HG03139 (cell line): ENCODE data around the gene IFNGR1.
"Not testable (repeated sequence)": the region's sequence is repeated elsewhere in the genome, so short reads cannot be mapped to it uniquely, and the experiment has no call there.

ENCODE experiments used
- ATAC-seq: cut with Tn5 transposase; IDR thresholded peaks from one replicate; pipeline ENCODE4 v1.9.1; 2021; ENCODE audit not compliant: unreplicated experiment

Gene IFNGR1

GRCh38 chr6:137213813-137214212 lies 5.4 kb downstream of the IFNGR1 start:
- ATAC-seq, result no peak

DNA sequence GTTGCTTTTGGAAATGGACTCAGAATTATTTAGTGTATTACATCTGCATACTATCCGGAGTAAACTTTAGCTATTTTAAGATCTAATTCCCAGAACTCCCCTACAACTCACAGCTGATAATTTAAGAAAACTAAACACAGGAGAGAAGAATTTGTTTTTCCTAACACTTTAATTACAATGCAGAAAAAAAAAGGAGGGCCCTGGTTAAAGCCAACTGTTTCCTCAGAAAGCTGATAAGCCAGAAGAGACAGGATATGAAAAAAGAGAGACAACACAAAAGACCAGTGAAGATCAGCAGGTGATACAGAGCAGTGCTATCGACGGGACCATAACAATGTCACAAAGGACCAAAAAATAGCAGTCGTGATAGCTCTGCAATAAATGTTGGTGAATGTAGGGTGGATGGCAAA lies 5.8 kb downstream of the IFNGR1 start:
- no peak for ATAC-seq

DNA sequence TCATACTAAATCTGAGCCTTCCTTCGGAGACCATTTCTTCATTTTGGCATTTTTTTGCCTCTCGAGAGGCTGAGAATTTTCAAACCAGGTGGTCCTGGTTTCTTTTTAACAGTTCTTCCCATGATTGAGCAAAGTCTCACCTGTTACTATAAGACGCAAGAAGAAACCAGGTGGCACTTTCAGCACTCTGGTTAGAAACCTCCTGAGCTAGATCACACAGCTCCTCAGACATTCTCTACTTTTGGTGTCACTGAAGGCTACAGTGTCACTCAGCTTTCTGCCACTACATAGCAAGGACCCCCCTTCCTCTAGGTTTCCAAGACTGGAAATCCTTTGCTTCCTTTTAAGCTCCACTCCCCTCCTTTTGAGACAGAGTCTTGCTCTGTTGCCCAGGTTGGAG lies 7.3 kb downstream of the IFNGR1 start:
- ATAC-seq, result no peak

GRCh38 chr6:137210903-137211302 lies 8.3 kb downstream of the IFNGR1 start:
- no peak for ATAC-seq

- no peak for ATAC-seq
Observed at GRCh38 chr6:137208279-137208678, 10.9 kb downstream of the IFNGR1 start.

DNA sequence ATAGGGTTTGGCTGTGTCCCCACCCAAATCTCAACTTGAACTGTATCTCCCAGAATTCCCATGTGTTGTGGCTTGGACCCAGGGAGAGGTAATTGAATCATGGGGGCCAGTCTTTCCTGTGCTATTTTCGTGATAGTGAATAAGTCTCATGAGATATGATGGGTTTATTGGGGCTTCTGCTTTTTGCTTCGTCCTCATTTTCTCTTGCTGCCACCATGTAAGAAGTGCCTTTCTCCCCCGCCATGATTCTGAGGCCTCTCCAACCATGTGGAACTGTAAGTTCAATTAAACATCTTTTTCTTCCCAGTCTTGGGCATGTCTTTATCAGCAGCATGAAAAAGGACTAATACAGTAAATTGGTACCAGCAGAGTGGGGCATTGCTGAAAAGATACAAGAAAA lies 11.7 kb downstream of the IFNGR1 start:
- ATAC-seq, result not testable (repeated sequence)

DNA sequence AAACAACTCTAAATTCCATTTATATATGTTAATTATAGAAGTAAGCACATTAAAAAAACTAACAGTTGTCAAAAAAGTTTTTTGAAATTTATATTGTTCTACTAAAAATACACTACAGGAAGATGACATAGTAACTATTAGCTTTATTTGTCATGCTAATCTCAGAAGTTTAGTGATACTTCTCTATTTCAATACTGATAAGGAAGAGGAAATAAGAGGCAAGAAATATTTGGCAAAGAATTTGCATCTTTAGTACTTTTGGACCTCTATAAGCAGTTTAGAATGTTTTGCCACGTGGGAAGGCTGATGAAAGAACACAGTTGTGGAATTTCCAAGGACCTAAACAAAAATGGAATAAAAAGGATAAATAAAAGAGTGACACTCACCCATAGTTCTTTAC lies 12.6 kb downstream of the IFNGR1 start:
- no peak for ATAC-seq

DNA sequence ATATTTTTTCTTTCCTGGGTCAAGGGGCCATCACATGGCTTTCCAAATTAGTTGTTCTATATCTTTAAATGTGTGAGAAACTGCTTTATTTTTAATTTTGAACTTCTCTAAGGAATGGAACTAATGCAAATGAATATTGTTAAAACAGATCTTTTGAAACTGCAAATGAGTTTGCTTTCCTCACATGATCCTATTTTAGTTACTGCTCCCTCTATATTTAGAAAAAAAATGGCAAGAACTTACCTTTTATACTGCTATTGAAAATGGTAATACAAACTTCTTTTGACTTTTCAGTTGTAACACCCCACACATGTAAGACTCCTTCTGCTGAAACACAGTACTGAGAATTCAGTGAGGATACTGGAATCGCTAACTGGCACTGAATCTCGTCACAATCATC lies 15.9 kb downstream of the IFNGR1 start:
- no peak for ATAC-seq

DNA sequence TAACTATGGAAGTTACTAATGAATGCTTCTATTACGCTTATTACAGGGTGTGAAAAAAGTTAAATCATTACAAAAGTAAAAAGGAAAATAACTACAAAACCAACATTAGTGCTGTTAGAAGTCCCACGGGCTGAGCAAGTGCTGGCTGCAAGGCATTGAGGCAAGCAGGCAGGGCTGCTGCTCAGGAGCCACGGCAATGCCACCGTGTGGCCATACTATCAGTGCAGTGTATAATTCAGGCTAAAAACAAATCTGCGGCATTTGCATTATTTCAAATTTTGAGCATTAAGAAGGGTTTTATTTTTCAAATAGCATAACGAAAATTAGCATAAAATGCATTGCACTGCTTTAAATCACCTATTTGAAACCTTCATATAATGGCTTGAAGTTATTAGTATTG lies 17.1 kb downstream of the IFNGR1 start:
- ATAC-seq, result no peak

DNA sequence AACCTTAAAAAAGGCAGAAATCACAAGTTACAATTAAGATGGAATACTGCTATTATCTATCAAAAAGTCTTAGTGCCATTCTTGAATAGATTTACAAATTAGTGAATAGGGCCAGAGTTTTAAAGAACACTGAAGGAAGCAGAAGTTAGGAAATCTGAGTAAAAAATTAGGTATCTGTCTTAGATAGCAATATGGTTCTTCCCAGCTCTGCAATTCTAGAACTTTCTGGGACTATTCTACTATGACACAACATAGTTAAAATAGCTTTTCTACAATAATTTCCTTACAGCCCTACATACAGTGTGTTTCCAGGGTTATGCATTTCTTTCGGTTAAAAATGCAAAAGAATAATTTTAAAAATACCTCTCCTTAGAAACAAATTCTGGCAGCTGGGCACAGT lies 18.2 kb downstream of the IFNGR1 start:
- ATAC-seq, result no peak

DNA sequence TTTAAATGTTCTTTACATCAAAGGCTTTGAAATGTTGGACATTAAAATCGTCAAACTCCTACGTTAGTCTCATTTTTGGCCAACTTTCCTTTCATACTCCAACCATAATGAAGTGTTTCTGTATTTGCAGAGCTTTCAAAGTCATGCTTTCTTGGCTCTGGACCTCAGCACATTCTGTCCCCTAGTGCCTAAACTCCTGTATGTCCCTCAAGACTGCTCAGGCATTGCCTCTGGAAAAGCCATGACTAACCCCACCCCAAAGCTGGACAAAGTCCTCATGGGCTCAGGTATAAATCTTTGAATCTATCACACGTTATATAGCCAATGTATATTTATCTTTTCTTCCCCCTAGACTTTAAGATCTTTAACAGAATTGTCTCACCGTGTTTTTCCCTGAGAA lies 18.9 kb downstream of the IFNGR1 start:
- no peak for ATAC-seq

GRCh38 chr6:137197684-137198645 lies 21.2 kb downstream of the IFNGR1 start:
- no peak for ATAC-seq

DNA sequence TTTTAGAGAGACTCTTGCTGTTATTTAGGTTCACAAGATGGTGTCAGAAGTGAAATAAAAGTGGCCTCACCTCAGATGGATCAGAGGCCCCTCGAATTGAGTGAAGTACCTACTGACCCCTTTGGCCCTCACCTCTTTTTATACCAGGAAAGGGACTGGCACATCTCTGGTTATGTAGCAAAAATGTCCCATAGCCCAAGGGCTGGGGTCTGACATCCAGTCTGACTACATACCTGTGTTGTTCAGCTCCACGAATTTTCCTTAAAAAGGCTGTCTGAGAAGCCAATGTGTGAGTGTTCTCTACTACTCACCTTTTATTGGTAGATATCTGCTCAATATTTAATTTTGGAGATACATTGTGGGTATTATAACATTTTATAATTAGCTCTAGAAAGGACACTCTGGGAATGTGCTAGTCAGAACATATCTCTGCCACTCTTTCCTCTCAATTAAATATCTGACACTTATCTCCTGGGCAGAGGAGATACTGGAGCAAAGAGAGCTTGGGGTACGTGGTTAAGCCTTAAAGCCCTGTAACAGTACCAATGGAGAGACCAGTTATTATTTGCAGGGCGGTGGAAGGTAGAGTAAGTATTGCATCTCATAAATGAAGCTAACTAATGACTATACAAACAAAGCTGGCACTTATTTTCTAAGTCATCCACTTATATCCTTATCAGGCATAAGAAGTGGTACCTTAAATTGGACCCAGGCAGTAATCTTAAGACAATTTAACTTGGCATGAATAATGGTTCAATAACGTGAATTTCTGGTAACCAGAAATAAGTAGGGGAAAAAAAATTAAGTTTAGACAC lies 25.7 kb downstream of the IFNGR1 start:
- no peak for ATAC-seq

DNA sequence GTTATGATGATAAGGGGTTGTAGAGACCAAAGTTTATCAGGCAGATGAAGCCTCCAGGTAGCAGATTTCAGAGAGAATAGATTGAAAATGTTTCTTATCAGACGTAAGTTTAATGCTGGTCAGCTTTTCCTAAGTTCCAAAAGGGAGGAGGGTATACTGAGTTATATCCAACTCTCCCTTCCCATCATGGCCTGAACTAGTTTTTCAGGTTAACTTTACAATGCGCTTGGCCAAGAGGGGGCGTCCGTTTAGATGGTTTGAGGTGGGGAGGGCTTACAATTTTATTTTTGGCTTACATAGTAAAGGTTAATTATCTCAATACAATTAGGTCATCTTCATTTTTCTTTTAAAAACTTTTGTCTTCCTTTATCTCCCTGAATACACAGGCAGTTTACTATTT lies 26.4 kb downstream of the IFNGR1 start:
- no peak for ATAC-seq

DNA sequence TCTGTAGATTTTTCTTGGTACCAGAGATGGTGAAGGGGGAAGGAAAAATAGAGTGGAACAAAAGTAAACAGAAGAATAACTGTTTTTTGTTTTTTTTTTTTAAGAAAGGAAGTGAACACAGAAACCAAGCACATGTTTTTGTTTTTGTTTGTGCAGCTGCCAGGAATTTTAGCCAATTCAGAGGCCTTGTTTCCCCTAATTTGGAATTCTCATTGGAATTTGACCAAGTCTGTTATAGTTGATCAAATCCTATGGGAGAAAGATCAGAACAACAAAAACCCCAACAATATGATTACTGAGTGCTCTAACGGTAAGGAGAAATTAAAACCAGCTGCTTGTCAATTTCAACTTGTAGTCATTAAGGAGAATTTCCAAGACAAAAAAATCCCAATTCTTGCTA lies 27.5 kb downstream of the IFNGR1 start:
- no peak for ATAC-seq

GRCh38 chr6:137191236-137191635 lies 27.9 kb downstream of the IFNGR1 start:
- no peak for ATAC-seq

GRCh38 chr6:137190583-137191094 lies 28.5 kb downstream of the IFNGR1 start:
- no peak for ATAC-seq

GRCh38 chr6:137188855-137189254 lies 30.3 kb downstream of the IFNGR1 start:
- no peak for ATAC-seq

GRCh38 chr6:137185290-137185689 lies 33.9 kb downstream of the IFNGR1 start:
- ATAC-seq, result no peak

DNA sequence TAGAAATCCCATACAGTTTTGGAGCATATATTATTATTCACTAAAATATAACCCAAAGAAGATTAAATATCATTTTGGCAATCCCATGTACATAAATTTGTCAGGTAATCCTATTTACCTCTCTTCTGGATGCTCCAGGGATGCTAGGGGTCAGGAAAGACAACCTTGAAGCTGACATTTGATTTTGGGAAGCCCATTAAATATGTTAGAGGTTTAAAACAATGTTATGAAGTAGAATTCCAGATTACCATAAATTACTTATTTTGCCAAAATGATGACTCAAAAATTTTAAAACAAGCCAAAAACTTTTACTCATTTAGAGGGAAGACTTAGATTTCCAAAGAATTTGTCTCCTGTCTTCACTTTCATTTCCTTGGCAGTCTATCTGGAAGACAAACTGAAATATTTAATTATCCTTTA lies 36.5 kb downstream of the IFNGR1 start:
- ATAC-seq, result no peak

DNA sequence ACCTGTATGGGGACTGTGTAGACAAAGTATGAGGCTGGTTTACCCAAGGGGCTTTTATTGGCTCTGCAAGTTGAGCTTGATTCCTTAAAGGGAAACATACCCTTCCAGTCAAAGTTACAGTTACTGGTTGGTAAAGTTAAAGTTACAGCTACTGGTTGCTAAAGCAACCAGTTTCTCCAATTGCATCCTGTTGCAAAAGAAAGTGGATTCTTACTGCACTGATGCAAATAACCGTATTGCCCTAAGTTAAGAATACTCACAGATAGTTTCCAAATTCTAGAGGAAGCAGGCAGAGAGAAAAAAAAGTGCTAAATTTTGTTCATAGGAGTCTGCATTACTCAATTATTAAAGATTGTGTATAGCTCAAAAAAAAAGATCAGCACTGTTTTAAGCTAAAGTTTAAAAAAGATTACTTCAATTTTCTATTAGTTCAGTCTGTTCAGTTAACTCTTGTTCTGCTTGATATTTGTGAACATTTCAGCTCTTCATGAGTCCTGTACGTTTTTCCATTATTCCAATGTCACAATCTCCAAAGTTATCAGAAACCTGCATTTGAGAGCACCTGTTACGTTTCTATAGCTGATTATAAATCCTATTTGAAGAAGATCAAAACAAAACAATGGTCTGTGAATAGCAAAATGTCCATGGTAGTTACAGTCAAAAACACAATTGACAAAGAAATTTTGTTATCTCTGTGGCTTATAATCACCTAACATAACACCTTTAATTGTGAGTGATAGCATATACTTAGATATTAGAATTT lies 37.1 kb downstream of the IFNGR1 start:
- ATAC-seq, result no peak
